Stimulated activated CD8-positive, alpha-beta memory T cell treated with anti-CD3 and anti-CD28 coated beads, Interleukin-15, amount 100 ng/mL, for 24 hours (primary cell): ENCODE measurements around the gene DHRSX.
"Not testable (repeated sequence)": the region's sequence is repeated elsewhere in the genome, so short reads cannot be mapped to it uniquely, and the experiment has no call there.

Source experiments
- DNase-seq: peaks from one replicate; pipeline ENCODE4 v3.0.0-alpha.2; 2020; ENCODE audit warnings: low read depth

The DHRSX gene

GRCh38 chrX:2519638-2520037 lies 18.9 kb upstream of the DHRSX start:
- not testable (repeated sequence) for DNase-seq

- DNase-seq: no peak
These were observed 16.3 kb upstream of the DHRSX start for GRCh38 chrX:2517055-2517454.

- DNase-seq: no peak
These were observed 15.8 kb upstream of the DHRSX start for GRCh38 chrX:2516623-2517022.

- DNase-seq: no peak
These were observed 13.4 kb upstream of the DHRSX start for GRCh38 chrX:2514131-2514530.

GRCh38 chrX:2513121-2513664 lies 12.4 kb upstream of the DHRSX start:
- no peak for DNase-seq

- no peak for DNase-seq
These were observed 11.7 kb upstream of the DHRSX start for GRCh38 chrX:2512501-2512900.

GRCh38 chrX:2511326-2511725 lies 10.6 kb upstream of the DHRSX start:
- no peak for DNase-seq

- DNase-seq: no peak
These were observed 8.0 kb upstream of the DHRSX start for GRCh38 chrX:2508648-2509335.

- DNase-seq: no peak
These were observed 7.3 kb upstream of the DHRSX start for GRCh38 chrX:2507904-2508627.

- DNase-seq: no peak
These were observed 6.4 kb upstream of the DHRSX start for GRCh38 chrX:2507196-2507595.

GRCh38 chrX:2505341-2505740 lies 4.6 kb upstream of the DHRSX start:
- DNase-seq: not testable (repeated sequence)

- no peak for DNase-seq
These were observed 4.0 kb upstream of the DHRSX start for GRCh38 chrX:2504706-2505332.

GRCh38 chrX:2503591-2504500 lies 3.1 kb upstream of the DHRSX start:
- no peak for DNase-seq

GRCh38 chrX:2502668-2503519 lies 2.1 kb upstream of the DHRSX start:
- no peak for DNase-seq

GRCh38 chrX:2502120-2502667 lies 1.4 kb upstream of the DHRSX start:
- no peak for DNase-seq

- DNase-seq: no peak
These were observed 855 bp upstream of the DHRSX start for GRCh38 chrX:2501559-2502102.

- no peak for DNase-seq
These were observed 529 bp downstream of the DHRSX start for GRCh38 chrX:2500091-2500802.

GRCh38 chrX:2499507-2499906 lies 1.3 kb downstream of the DHRSX start:
- no peak for DNase-seq

GRCh38 chrX:2498781-2499302 lies 1.9 kb downstream of the DHRSX start:
- no peak for DNase-seq
